ENCODE results near the gene RNF144B. TPM values are rescaled to one million over a fixed set of nuclear protein-coding genes. Genes with fewer than 3 reads are reported as not detected.

Gene RNF144B
- total and polyA plus RNA-seq, 2 of the 8 experiments (the other 6 are each of a cell fraction or from before 2014, with no cell fraction given) = 1.8 to 11.2 TPM

DNA sequence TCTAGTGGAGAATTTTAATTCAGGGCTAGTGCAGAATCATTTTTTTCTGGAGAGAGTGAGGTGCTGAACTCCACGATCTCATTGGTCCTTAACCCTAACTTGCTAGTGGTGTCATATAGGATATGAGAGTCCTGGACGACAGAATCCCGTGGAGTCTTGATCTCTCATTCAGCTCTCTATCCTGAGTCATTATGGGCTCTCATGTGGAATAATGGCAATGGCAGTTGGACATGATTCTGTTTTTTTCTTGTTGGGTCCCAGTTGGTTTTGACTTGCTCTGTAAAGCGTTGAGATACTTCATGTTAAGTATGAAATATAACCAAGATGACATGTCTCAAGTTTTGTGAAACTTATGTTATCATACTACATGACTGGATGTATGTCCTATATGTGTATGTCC is 6.3 kb upstream of the RNF144B start (continued):
- TF ChIP-seq, protein P1, sequence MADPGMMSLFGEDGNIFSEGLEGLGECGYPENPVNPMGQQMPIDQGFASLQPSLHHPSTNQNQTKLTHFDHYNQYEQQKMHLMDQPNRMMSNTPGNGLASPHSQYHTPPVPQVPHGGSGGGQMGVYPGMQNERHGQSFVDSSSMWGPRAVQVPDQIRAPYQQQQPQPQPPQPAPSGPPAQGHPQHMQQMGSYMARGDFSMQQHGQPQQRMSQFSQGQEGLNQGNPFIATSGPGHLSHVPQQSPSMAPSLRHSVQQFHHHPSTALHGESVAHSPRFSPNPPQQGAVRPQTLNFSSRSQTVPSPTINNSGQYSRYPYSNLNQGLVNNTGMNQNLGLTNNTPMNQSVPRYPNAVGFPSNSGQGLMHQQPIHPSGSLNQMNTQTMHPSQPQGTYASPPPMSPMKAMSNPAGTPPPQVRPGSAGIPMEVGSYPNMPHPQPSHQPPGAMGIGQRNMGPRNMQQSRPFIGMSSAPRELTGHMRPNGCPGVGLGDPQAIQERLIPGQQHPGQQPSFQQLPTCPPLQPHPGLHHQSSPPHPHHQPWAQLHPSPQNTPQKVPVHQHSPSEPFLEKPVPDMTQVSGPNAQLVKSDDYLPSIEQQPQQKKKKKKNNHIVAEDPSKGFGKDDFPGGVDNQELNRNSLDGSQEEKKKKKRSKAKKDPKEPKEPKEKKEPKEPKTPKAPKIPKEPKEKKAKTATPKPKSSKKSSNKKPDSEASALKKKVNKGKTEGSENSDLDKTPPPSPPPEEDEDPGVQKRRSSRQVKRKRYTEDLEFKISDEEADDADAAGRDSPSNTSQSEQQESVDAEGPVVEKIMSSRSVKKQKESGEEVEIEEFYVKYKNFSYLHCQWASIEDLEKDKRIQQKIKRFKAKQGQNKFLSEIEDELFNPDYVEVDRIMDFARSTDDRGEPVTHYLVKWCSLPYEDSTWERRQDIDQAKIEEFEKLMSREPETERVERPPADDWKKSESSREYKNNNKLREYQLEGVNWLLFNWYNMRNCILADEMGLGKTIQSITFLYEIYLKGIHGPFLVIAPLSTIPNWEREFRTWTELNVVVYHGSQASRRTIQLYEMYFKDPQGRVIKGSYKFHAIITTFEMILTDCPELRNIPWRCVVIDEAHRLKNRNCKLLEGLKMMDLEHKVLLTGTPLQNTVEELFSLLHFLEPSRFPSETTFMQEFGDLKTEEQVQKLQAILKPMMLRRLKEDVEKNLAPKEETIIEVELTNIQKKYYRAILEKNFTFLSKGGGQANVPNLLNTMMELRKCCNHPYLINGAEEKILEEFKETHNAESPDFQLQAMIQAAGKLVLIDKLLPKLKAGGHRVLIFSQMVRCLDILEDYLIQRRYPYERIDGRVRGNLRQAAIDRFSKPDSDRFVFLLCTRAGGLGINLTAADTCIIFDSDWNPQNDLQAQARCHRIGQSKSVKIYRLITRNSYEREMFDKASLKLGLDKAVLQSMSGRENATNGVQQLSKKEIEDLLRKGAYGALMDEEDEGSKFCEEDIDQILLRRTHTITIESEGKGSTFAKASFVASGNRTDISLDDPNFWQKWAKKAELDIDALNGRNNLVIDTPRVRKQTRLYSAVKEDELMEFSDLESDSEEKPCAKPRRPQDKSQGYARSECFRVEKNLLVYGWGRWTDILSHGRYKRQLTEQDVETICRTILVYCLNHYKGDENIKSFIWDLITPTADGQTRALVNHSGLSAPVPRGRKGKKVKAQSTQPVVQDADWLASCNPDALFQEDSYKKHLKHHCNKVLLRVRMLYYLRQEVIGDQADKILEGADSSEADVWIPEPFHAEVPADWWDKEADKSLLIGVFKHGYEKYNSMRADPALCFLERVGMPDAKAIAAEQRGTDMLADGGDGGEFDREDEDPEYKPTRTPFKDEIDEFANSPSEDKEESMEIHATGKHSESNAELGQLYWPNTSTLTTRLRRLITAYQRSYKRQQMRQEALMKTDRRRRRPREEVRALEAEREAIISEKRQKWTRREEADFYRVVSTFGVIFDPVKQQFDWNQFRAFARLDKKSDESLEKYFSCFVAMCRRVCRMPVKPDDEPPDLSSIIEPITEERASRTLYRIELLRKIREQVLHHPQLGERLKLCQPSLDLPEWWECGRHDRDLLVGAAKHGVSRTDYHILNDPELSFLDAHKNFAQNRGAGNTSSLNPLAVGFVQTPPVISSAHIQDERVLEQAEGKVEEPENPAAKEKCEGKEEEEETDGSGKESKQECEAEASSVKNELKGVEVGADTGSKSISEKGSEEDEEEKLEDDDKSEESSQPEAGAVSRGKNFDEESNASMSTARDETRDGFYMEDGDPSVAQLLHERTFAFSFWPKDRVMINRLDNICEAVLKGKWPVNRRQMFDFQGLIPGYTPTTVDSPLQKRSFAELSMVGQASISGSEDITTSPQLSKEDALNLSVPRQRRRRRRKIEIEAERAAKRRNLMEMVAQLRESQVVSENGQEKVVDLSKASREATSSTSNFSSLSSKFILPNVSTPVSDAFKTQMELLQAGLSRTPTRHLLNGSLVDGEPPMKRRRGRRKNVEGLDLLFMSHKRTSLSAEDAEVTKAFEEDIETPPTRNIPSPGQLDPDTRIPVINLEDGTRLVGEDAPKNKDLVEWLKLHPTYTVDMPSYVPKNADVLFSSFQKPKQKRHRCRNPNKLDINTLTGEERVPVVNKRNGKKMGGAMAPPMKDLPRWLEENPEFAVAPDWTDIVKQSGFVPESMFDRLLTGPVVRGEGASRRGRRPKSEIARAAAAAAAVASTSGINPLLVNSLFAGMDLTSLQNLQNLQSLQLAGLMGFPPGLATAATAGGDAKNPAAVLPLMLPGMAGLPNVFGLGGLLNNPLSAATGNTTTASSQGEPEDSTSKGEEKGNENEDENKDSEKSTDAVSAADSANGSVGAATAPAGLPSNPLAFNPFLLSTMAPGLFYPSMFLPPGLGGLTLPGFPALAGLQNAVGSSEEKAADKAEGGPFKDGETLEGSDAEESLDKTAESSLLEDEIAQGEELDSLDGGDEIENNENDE (IDR thresholded peaks at IDR 0.05; ENCODE audit: insufficient replicate concordance, low read length) = no peak
- TF ChIP-seq BCL11A (IDR thresholded peaks at IDR 0.05; ENCODE audit: low read depth in 2 of 2, low read length in 2 of 2) (no peak), TCF12 (IDR thresholded peaks at IDR 0.05; ENCODE audit: low read depth, low read length) (no peak), CHD1 (IDR thresholded peaks at IDR 0.05; ENCODE audit: low read depth, low read length) (no peak), CEBPB (IDR thresholded peaks at IDR 0.05; ENCODE audit: low read depth, low read length) (no peak), EP300 (IDR thresholded peaks at IDR 0.05; ENCODE audit: borderline replicate concordance in 1 of 2, low read depth in 2 of 2, low read length in 2 of 2) (no peak), SIN3A (conservative IDR thresholded peaks at IDR 0.05 in 1 of 2, IDR thresholded peaks at IDR 0.05 in 1 of 2; ENCODE audit: low read depth in 1 of 2, low read length in 2 of 2) (no peak), KDM1A (IDR thresholded peaks at IDR 0.05; ENCODE audit: borderline replicate concordance, low read length) (no peak), TEAD4 (IDR thresholded peaks at IDR 0.05; ENCODE audit: low read depth, low read length) (no peak)

Measured in H1 (cell line).